T-helper 2 cell treated with Interferon-gamma antibody and Interleukin-4, amounts not matched to agents 5 μg/mL and 100 μg/mL, for 36 hours (primary cell): Measurements from ENCODE around the gene AMIGO3.
A peak's percentile ranks its signal among the peaks of the same experiment; 100 is the strongest.
"Not testable (repeated sequence)": the region's sequence is repeated elsewhere in the genome, so short reads cannot be mapped to it uniquely, and the experiment has no call there.

ENCODE experiments used
- DNase-seq: peaks from one replicate; pipeline ENCODE4 v3.0.0; 2021; ENCODE audit warnings: low spot score
- H3K27ac Mint-ChIP-seq: one replicate; pipeline ENCODE4 v1.8.0; 2021; ENCODE audit warnings: mild to moderate bottlenecking, mixed read lengths
- H3K27me3 Mint-ChIP-seq: one replicate; pipeline ENCODE4 v1.8.0; 2021; ENCODE audit warnings: low read depth, mixed read lengths
- H3K36me3 Mint-ChIP-seq: one replicate; pipeline ENCODE4 v1.8.0; 2021; ENCODE audit warnings: low read depth, mixed read lengths
- H3K4me1 Mint-ChIP-seq: one replicate; pipeline ENCODE4 v1.8.0; 2021; ENCODE audit warnings: low read depth, mixed read lengths
- H3K4me3 Mint-ChIP-seq: one replicate; pipeline ENCODE4 v1.8.0; 2022; ENCODE audit warnings: mild to moderate bottlenecking, moderate library complexity, mixed read lengths
- H3K9me3 Mint-ChIP-seq: one replicate; pipeline ENCODE4 v1.8.0; 2021; ENCODE audit warnings: mixed read lengths

AMIGO3 gene

GRCh38 chr3:49709852-49710251, 9.6 kb downstream of the AMIGO3 start:
- Mint-ChIP-seq H3K4me1 (peaks cover 12% of the 10 kb centered on the region), H3K36me3 (peaks cover 2% of the 10 kb centered on the region), H3K4me3 (no peak overlapping the region), H3K27ac (no peak overlapping the region), H3K9me3 (no peaks in the 10 kb centered on the region), H3K27me3 (no peaks in the 10 kb centered on the region)
- no peak for DNase-seq

DNA sequence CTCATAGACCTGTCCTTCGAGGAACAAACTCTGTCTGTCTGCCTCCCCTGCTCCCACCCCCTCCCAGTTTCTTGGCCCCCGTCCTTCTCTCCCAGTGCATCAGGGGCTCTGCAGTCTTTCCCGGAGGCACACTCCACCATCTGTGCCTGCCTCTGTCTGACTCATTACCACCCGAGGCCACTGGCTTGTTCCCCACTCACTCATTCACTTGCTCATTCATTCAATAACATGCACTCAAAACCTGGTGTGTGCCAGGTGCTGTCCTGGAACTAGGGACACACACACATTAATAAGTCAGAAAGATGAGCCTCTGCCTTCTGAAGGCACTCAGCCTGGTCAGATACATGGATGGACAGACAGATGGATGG, 12.4 kb downstream of the AMIGO3 start:
- H3K27me3 Mint-ChIP-seq = no peaks in the 10 kb centered on the region
- H3K27ac Mint-ChIP-seq = no peak overlapping the region
- DNase-seq = no peak
- H3K4me3 Mint-ChIP-seq = no peak overlapping the region
- H3K4me1 Mint-ChIP-seq = peaks cover 5% of the 10 kb centered on the region
- H3K36me3 Mint-ChIP-seq = peaks cover 5% of the 10 kb centered on the region
- H3K9me3 Mint-ChIP-seq = no peaks in the 10 kb centered on the region

GRCh38 chr3:49706456-49707112, 12.9 kb downstream of the AMIGO3 start:
- Mint-ChIP-seq H3K4me1 (peaks cover 3% of the 10 kb centered on the region), H3K27me3 (no peaks in the 10 kb centered on the region), H3K4me3 (no peak overlapping the region), H3K27ac (no peak overlapping the region), H3K9me3 (no peaks in the 10 kb centered on the region), H3K36me3 (peaks cover 5% of the 10 kb centered on the region)
- no peak for DNase-seq

DNA sequence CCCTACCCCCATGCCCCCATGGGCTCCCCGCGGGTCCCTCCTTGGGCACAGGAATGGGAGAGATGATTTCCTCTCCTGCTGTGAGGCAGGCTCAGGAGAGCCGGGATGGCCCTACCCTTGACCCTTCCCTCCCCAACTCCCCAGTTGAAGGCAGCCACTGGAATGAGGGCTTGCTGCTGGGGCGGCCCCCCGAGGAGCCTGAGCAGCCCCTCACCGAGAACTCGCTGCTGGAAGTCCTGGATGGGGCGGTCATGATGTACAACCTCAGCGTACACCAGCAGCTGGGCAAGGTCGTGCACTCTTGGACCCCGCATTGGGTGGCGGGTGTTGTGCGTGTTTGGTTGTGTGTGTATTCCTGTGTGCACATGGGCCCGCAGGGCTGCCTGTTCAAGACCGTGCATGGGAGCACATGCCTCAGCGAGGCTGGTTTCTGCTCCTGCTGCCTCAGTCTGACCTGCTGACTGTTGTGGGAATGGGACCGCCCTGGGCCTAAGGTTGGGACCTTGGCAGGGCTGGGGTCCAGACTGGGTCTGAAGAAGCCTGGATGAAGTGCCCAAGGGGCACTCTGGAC, 14.0 kb downstream of the AMIGO3 start:
- Mint-ChIP-seq H3K9me3 (no peaks in the 10 kb centered on the region), H3K27me3 (no peaks in the 10 kb centered on the region), H3K4me3 (no peak overlapping the region)

DNA sequence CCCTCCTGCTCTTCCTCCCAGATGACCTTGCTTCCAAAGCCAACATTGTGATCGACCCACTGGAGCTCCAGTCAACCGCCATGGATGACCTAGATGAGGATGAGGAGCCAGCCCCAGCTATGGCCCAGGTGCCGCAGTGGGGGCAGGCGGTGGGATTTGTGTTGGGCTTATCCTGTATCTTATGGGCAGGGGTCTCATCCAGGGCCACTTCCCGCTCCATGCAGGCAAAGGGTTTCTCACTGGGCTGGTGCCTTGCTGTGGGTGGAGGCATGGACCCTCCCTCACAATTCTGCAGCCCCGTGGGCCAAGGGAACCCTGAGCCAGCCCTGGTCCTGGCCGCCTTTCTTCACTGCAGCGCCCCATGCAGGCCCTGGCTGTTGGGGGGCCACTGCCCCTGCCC, 14.9 kb downstream of the AMIGO3 start:
- Mint-ChIP-seq H3K36me3 (peaks cover 7% of the 10 kb centered on the region), H3K27me3 (no peaks in the 10 kb centered on the region), H3K4me1 (no peaks in the 10 kb centered on the region), H3K4me3 (no peak overlapping the region), H3K9me3 (no peaks in the 10 kb centered on the region), H3K27ac (no peak overlapping the region)
- no peak for DNase-seq

More for the DNA sequence above, 14.0 kb downstream of the AMIGO3 start:
- Mint-ChIP-seq H3K36me3 (peaks cover 5% of the 10 kb centered on the region), H3K27ac (no peak overlapping the region), H3K4me1 (no peaks in the 10 kb centered on the region)
- no peak for DNase-seq

GRCh38 chr3:49703956-49704355, 15.5 kb downstream of the AMIGO3 start:
- Mint-ChIP-seq H3K9me3 (no peaks in the 10 kb centered on the region), H3K27me3 (no peaks in the 10 kb centered on the region), H3K27ac (no peak overlapping the region), H3K4me3 (no peak overlapping the region), H3K4me1 (no peaks in the 10 kb centered on the region), H3K36me3 (peaks cover 7% of the 10 kb centered on the region)
- no peak for DNase-seq

DNA sequence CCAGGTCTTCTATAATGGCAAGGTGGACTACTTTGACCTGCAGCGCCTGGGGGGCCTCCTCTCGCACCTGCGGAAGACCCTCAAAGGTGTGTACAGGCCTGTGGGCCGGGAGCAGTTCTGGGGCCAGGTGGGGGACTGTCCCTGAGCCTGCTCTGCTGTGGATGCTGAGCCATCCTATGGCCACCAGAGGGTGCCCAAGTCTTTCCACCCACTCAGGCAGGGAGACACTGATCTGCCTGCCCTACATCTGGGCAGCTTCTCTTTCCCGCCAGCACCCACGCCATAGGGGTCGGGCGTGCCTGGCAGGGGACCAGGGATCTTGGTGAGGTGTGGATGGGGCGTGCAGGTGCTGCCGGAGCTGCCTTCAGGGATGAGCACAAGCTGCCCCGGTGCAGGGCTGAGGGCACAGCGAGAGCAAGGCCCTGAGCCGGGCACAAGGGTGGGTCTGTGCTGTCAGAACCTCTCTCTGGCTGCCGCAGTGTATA, 16.0 kb downstream of the AMIGO3 start:
- peak; percentile 59 for DNase-seq
- Mint-ChIP-seq H3K36me3 (peaks cover 7% of the 10 kb centered on the region), H3K4me3 (no peak overlapping the region), H3K27me3 (no peaks in the 10 kb centered on the region), H3K4me1 (no peaks in the 10 kb centered on the region), H3K9me3 (no peaks in the 10 kb centered on the region), H3K27ac (no peak overlapping the region)

DNA sequence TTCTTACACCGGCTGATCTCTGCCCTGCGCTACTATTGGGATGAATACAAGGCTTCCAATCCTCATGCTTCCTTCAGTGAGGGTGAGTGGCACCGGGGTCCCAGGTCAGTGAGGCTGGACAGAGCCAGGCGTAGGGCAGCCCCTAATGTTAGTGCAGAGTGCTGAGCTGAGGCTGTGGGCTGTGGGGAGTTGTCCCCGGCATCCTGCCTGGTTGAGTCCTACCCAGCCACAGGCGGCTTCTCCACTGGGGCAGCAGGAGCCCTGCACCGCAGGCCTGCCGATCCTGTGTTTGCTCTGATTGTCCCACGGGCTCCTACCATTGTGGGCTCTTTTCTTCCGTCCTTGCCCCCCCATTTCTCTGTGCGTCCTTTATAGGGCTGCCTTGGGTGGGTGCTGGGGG, 16.8 kb downstream of the AMIGO3 start:
- Mint-ChIP-seq H3K36me3 (peaks cover 7% of the 10 kb centered on the region), H3K9me3 (no peaks in the 10 kb centered on the region), H3K4me1 (no peaks in the 10 kb centered on the region), H3K27me3 (no peaks in the 10 kb centered on the region), H3K4me3 (no peak overlapping the region), H3K27ac (no peak overlapping the region)
- no peak for DNase-seq

GRCh38 chr3:49701388-49702077, 18.0 kb downstream of the AMIGO3 start:
- Mint-ChIP-seq H3K9me3 (no peaks in the 10 kb centered on the region), H3K27me3 (no peaks in the 10 kb centered on the region), H3K4me1 (no peaks in the 10 kb centered on the region), H3K36me3 (peaks cover 5% of the 10 kb centered on the region), H3K27ac (no peak overlapping the region), H3K4me3 (no peak overlapping the region)
- no peak for DNase-seq

- H3K27ac Mint-ChIP-seq = no peak overlapping the region
- H3K4me3 Mint-ChIP-seq = no peak overlapping the region
- H3K36me3 Mint-ChIP-seq = peaks cover 5% of the 10 kb centered on the region
- no peaks in the 10 kb centered on the region for H3K4me1 Mint-ChIP-seq
- no peaks in the 10 kb centered on the region for H3K9me3 Mint-ChIP-seq
- no peaks in the 10 kb centered on the region for H3K27me3 Mint-ChIP-seq
- no peak for DNase-seq
Observed at GRCh38 chr3:49700453-49701128, 18.9 kb downstream of the AMIGO3 start.

DNA sequence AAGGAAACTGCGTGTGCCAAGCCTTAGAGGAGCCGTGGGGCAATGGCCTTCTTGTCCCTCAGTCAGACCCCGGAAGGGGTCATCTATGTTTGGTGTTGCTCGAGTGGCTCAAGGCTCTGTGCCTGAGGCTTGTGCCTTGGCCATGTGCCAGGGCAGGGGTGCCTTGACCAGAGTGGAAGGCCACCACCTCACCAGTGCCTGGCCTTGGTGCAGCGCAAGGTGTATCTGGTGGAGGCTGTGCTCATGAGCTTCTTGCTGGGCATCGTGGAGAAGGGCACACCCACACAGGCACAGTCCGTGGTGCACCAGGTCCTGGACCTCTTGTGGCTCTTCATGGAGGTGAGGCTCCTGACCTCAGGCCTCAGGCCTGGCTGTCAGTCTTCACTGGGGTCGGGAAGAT, 19.5 kb downstream of the AMIGO3 start:
- H3K4me1 Mint-ChIP-seq = no peaks in the 10 kb centered on the region
- no peak overlapping the region for H3K4me3 Mint-ChIP-seq
- no peak overlapping the region for H3K27ac Mint-ChIP-seq
- peaks cover 5% of the 10 kb centered on the region for H3K36me3 Mint-ChIP-seq
- H3K9me3 Mint-ChIP-seq = no peaks in the 10 kb centered on the region
- no peak for DNase-seq
- H3K27me3 Mint-ChIP-seq = no peaks in the 10 kb centered on the region

GRCh38 chr3:49699281-49699979, 20.1 kb downstream of the AMIGO3 start:
- Mint-ChIP-seq H3K4me1 (no peaks in the 10 kb centered on the region), H3K4me3 (no peak overlapping the region), H3K27ac (no peak overlapping the region), H3K9me3 (no peaks in the 10 kb centered on the region), H3K27me3 (no peaks in the 10 kb centered on the region), H3K36me3 (peaks cover 5% of the 10 kb centered on the region)
- no peak for DNase-seq

- not testable (repeated sequence) for H3K4me3 Mint-ChIP-seq
Observed at GRCh38 chr3:49695350-49696015, 24.0 kb downstream of the AMIGO3 start.

More at GRCh38 chr3:49695350-49696015, 24.0 kb downstream of the AMIGO3 start:
- not testable (repeated sequence) for DNase-seq, H3K27ac Mint-ChIP-seq, H3K4me1 Mint-ChIP-seq, H3K27me3 Mint-ChIP-seq, H3K9me3 Mint-ChIP-seq, H3K36me3 Mint-ChIP-seq
